ENCODE data around the gene ZW10. TPM values are rescaled to one million over a fixed set of nuclear protein-coding genes. Genes with fewer than 3 reads are reported as not detected.
"Not testable (repeated sequence)": the region's sequence is repeated elsewhere in the genome, so short reads cannot be mapped to it uniquely, and the experiment has no call there.

The ZW10 gene
- total RNA-seq, 1 experiment from 2014 or later = 9.9 TPM

GRCh38 chr11:113773092-113773415 lies 438 bp downstream of the ZW10 start:
- DNase-seq (ENCODE audit: low read depth) = no peak
- in situ Hi-C loops (cut with HindIII; ENCODE audit: low pct_unique_long_range_greater_than_20kb, low sequenced_read_pairs) = no loop called here

- in situ Hi-C loops (cut with HindIII; ENCODE audit: low pct_unique_long_range_greater_than_20kb, low sequenced_read_pairs) = no loop called here
- DNase-seq (ENCODE audit: low read depth) = no peak
Observed at GRCh38 chr11:113771964-113772363, 1.5 kb downstream of the ZW10 start.

- no peak for DNase-seq (ENCODE audit: low read depth)
- in situ Hi-C loops (cut with HindIII; ENCODE audit: low pct_unique_long_range_greater_than_20kb, low sequenced_read_pairs) = no loop called here
Observed at GRCh38 chr11:113764527-113765219, 8.8 kb downstream of the ZW10 start.

- in situ Hi-C loops (cut with HindIII; ENCODE audit: low pct_unique_long_range_greater_than_20kb, low sequenced_read_pairs); DNase-seq (ENCODE audit: low read depth): not testable (repeated sequence)
Observed at GRCh38 chr11:113763040-113763439, 10.5 kb downstream of the ZW10 start.

- in situ Hi-C loops (cut with HindIII; ENCODE audit: low pct_unique_long_range_greater_than_20kb, low sequenced_read_pairs) = no loop called here
- DNase-seq (ENCODE audit: low read depth) = no peak
Observed at GRCh38 chr11:113760241-113760640, 13.3 kb downstream of the ZW10 start.

GRCh38 chr11:113752932-113753331 lies 20.6 kb downstream of the ZW10 start:
- DNase-seq (ENCODE audit: low read depth) = no peak
- in situ Hi-C loops (cut with HindIII; ENCODE audit: low pct_unique_long_range_greater_than_20kb, low sequenced_read_pairs) = no loop called here

- in situ Hi-C loops (cut with HindIII; ENCODE audit: low pct_unique_long_range_greater_than_20kb, low sequenced_read_pairs) = no loop called here
- DNase-seq (ENCODE audit: low read depth) = no peak
Observed at GRCh38 chr11:113736323-113736722, 37.2 kb downstream of the ZW10 start.

- DNase-seq (ENCODE audit: low read depth) = no peak
- in situ Hi-C loops (cut with HindIII; ENCODE audit: low pct_unique_long_range_greater_than_20kb, low sequenced_read_pairs) = no loop called here
Observed at GRCh38 chr11:113732092-113732491, 41.4 kb downstream of the ZW10 start.

GRCh38 chr11:113730887-113731726 lies 42.4 kb downstream of the ZW10 start:
- DNase-seq (ENCODE audit: low read depth) = peak; percentile 29
- in situ Hi-C loops (cut with HindIII; ENCODE audit: low pct_unique_long_range_greater_than_20kb, low sequenced_read_pairs) = no loop called here

GRCh38 chr11:113729456-113729855 lies 44.0 kb downstream of the ZW10 start:
- in situ Hi-C loops (cut with HindIII; ENCODE audit: low pct_unique_long_range_greater_than_20kb, low sequenced_read_pairs) = no loop called here
- no peak for DNase-seq (ENCODE audit: low read depth)

GRCh38 chr11:113728814-113729213 lies 44.7 kb downstream of the ZW10 start:
- no peak for DNase-seq (ENCODE audit: low read depth)
- in situ Hi-C loops (cut with HindIII; ENCODE audit: low pct_unique_long_range_greater_than_20kb, low sequenced_read_pairs) = no loop called here

- DNase-seq (ENCODE audit: low read depth) = no peak
- in situ Hi-C loops (cut with HindIII; ENCODE audit: low pct_unique_long_range_greater_than_20kb, low sequenced_read_pairs) = no loop called here
Observed at GRCh38 chr11:113725913-113726312, 47.6 kb downstream of the ZW10 start.

- DNase-seq (ENCODE audit: low read depth) = no peak
- in situ Hi-C loops (cut with HindIII; ENCODE audit: low pct_unique_long_range_greater_than_20kb, low sequenced_read_pairs) = no loop called here
Observed at GRCh38 chr11:113725407-113725806, 48.1 kb downstream of the ZW10 start.

- in situ Hi-C loops (cut with HindIII; ENCODE audit: low pct_unique_long_range_greater_than_20kb, low sequenced_read_pairs) = no loop called here
- no peak for DNase-seq (ENCODE audit: low read depth)
Observed at GRCh38 chr11:113724778-113725177, 48.7 kb downstream of the ZW10 start.

- in situ Hi-C loops (cut with HindIII; ENCODE audit: low pct_unique_long_range_greater_than_20kb, low sequenced_read_pairs) = no loop called here
Observed at GRCh38 chr11:113723787-113724186, 49.7 kb downstream of the ZW10 start.

GRCh38 chr11:113722934-113723333 lies 50.6 kb downstream of the ZW10 start:
- in situ Hi-C loops (cut with HindIII; ENCODE audit: low pct_unique_long_range_greater_than_20kb, low sequenced_read_pairs) = no loop called here
- no peak for DNase-seq (ENCODE audit: low read depth)

More at GRCh38 chr11:113723787-113724186, 49.7 kb downstream of the ZW10 start:
- no peak for DNase-seq (ENCODE audit: low read depth)

GRCh38 chr11:113722221-113722620 lies 51.3 kb downstream of the ZW10 start:
- in situ Hi-C loops (cut with HindIII; ENCODE audit: low pct_unique_long_range_greater_than_20kb, low sequenced_read_pairs) = no loop called here
- DNase-seq (ENCODE audit: low read depth) = no peak

- in situ Hi-C loops (cut with HindIII; ENCODE audit: low pct_unique_long_range_greater_than_20kb, low sequenced_read_pairs) = no loop called here
- no peak for DNase-seq (ENCODE audit: low read depth)
Observed at GRCh38 chr11:113721462-113722066, 51.9 kb downstream of the ZW10 start.

GRCh38 chr11:113720478-113720877 lies 53.0 kb downstream of the ZW10 start:
- in situ Hi-C loops (cut with HindIII; ENCODE audit: low pct_unique_long_range_greater_than_20kb, low sequenced_read_pairs); DNase-seq (ENCODE audit: low read depth): not testable (repeated sequence)

Measured in Caki2 (cell line).